ENCODE results near the gene PIP4K2C.

- no peak for TF ChIP-seq POLR2A (IDR thresholded peaks at IDR 0.05)
- TF ChIP-seq POLR2AphosphoS5 (IDR thresholded peaks at IDR 0.05): no peak
- no peak for TF ChIP-seq CTCF (IDR thresholded peaks at IDR 0.05)
- no peak for TF ChIP-seq EP300 (IDR thresholded peaks at IDR 0.05; ENCODE audit: low read depth)
Measured at GRCh38 chr12:57548488-57548887, 42.5 kb upstream of the PIP4K2C start.
